ENCODE data around the gene SDK1.
"Not testable (repeated sequence)": the region's sequence is repeated elsewhere in the genome, so short reads cannot be mapped to it uniquely, and the experiment has no call there.

GRCh38 chr7:4094158-4094557 lies 793.1 kb downstream of the SDK1 start:
- TF ChIP-seq CTCF (IDR thresholded peaks at IDR 0.05; ENCODE audit: borderline replicate concordance, extremely low read depth, low read length, poor library complexity, severe bottlenecking); EZH2 (IDR thresholded peaks at IDR 0.05; ENCODE audit: borderline replicate concordance, low read depth, low read length, severe bottlenecking): not testable (repeated sequence)
